ENCODE measurements around the gene HIVEP3. TPM values are rescaled to one million over a fixed set of nuclear protein-coding genes. Genes with fewer than 3 reads are reported as not detected.

The HIVEP3 gene
- total RNA-seq, 1 experiment from 2014 or later, result 0.55 TPM

DNA sequence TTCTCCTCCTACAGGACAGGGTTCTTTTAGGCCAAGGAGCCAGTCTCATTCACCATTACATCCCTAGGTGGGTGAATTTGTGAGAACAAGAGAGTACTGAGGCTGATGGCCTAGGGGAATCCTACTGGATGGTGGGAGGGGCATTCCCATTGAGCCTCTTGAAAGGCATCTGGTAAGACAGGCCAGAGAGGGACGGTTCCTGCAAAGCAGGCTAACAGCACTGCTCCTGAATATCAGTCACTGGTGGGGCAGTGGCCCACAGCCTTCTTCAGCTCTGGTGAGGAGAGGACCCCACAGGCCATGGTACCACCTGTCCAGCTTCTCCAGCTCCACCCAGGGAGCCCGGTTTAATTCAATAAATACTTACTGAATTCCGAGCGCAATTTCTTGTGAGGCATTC lies 308.4 kb downstream of the HIVEP3 start:
- ChIA-PET POLR2A (no interaction called here), CTCF (interaction anchor here (0.6 kb wide), 1 partner anchor 543 kb away, joined by 3 read pairs; no protein-coding TSS in a partner anchor)
- Mint-ChIP-seq H3K9me3 (peaks cover 4% of the 10 kb centered on the region), H3K4me1 (no peaks in the 10 kb centered on the region), H3K4me3 (no peak overlapping the region), H3K27me3 (ENCODE audit: low read depth) (no peaks in the 10 kb centered on the region; the same call in 1 of the 2 replicates), H3K27ac (no peak overlapping the region), H3K36me3 (no peaks in the 10 kb centered on the region)
- DNase-seq (ENCODE audit: low spot score) (no peak), ATAC-seq (no peak)
- TF ChIP-seq ELF4 (CRISPR knock-in tag; IDR thresholded peaks at IDR 0.05; ENCODE audit: low read depth) (no peak), RORB (CRISPR knock-in tag; IDR thresholded peaks at IDR 0.05) (no peak), ZNF423 (CRISPR knock-in tag; IDR thresholded peaks at IDR 0.05) (no peak), TCF7 (CRISPR knock-in tag; IDR thresholded peaks at IDR 0.05; ENCODE audit: low read depth) (no peak), GABPB1 (CRISPR knock-in tag; IDR thresholded peaks at IDR 0.05) (no peak), CBFB (CRISPR knock-in tag; IDR thresholded peaks at IDR 0.05; ENCODE audit: low read depth) (no peak), ATF1 (CRISPR knock-in tag; IDR thresholded peaks at IDR 0.05) (no peak), HMGA2 (CRISPR knock-in tag; IDR thresholded peaks at IDR 0.05) (no peak)
- TF ChIP-seq, protein P1, sequence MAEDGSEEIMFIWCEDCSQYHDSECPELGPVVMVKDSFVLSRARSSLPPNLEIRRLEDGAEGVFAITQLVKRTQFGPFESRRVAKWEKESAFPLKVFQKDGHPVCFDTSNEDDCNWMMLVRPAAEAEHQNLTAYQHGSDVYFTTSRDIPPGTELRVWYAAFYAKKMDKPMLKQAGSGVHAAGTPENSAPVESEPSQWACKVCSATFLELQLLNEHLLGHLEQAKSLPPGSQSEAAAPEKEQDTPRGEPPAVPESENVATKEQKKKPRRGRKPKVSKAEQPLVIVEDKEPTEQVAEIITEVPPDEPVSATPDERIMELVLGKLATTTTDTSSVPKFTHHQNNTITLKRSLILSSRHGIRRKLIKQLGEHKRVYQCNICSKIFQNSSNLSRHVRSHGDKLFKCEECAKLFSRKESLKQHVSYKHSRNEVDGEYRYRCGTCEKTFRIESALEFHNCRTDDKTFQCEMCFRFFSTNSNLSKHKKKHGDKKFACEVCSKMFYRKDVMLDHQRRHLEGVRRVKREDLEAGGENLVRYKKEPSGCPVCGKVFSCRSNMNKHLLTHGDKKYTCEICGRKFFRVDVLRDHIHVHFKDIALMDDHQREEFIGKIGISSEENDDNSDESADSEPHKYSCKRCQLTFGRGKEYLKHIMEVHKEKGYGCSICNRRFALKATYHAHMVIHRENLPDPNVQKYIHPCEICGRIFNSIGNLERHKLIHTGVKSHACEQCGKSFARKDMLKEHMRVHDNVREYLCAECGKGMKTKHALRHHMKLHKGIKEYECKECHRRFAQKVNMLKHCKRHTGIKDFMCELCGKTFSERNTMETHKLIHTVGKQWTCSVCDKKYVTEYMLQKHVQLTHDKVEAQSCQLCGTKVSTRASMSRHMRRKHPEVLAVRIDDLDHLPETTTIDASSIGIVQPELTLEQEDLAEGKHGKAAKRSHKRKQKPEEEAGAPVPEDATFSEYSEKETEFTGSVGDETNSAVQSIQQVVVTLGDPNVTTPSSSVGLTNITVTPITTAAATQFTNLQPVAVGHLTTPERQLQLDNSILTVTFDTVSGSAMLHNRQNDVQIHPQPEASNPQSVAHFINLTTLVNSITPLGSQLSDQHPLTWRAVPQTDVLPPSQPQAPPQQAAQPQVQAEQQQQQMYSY (CRISPR knock-in tag; IDR thresholded peaks at IDR 0.05), result no peak
- TF ChIP-seq, protein P2, sequence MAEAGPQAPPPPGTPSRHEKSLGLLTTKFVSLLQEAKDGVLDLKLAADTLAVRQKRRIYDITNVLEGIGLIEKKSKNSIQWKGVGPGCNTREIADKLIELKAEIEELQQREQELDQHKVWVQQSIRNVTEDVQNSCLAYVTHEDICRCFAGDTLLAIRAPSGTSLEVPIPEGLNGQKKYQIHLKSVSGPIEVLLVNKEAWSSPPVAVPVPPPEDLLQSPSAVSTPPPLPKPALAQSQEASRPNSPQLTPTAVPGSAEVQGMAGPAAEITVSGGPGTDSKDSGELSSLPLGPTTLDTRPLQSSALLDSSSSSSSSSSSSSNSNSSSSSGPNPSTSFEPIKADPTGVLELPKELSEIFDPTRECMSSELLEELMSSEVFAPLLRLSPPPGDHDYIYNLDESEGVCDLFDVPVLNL (CRISPR knock-in tag; IDR thresholded peaks at IDR 0.05; ENCODE audit: borderline replicate concordance, low read depth), result no peak
- TF ChIP-seq, protein P3, sequence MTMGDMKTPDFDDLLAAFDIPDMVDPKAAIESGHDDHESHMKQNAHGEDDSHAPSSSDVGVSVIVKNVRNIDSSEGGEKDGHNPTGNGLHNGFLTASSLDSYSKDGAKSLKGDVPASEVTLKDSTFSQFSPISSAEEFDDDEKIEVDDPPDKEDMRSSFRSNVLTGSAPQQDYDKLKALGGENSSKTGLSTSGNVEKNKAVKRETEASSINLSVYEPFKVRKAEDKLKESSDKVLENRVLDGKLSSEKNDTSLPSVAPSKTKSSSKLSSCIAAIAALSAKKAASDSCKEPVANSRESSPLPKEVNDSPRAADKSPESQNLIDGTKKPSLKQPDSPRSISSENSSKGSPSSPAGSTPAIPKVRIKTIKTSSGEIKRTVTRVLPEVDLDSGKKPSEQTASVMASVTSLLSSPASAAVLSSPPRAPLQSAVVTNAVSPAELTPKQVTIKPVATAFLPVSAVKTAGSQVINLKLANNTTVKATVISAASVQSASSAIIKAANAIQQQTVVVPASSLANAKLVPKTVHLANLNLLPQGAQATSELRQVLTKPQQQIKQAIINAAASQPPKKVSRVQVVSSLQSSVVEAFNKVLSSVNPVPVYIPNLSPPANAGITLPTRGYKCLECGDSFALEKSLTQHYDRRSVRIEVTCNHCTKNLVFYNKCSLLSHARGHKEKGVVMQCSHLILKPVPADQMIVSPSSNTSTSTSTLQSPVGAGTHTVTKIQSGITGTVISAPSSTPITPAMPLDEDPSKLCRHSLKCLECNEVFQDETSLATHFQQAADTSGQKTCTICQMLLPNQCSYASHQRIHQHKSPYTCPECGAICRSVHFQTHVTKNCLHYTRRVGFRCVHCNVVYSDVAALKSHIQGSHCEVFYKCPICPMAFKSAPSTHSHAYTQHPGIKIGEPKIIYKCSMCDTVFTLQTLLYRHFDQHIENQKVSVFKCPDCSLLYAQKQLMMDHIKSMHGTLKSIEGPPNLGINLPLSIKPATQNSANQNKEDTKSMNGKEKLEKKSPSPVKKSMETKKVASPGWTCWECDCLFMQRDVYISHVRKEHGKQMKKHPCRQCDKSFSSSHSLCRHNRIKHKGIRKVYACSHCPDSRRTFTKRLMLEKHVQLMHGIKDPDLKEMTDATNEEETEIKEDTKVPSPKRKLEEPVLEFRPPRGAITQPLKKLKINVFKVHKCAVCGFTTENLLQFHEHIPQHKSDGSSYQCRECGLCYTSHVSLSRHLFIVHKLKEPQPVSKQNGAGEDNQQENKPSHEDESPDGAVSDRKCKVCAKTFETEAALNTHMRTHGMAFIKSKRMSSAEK (CRISPR knock-in tag; IDR thresholded peaks at IDR 0.05; ENCODE audit: borderline replicate concordance), result no peak
- TF ChIP-seq, protein P4, sequence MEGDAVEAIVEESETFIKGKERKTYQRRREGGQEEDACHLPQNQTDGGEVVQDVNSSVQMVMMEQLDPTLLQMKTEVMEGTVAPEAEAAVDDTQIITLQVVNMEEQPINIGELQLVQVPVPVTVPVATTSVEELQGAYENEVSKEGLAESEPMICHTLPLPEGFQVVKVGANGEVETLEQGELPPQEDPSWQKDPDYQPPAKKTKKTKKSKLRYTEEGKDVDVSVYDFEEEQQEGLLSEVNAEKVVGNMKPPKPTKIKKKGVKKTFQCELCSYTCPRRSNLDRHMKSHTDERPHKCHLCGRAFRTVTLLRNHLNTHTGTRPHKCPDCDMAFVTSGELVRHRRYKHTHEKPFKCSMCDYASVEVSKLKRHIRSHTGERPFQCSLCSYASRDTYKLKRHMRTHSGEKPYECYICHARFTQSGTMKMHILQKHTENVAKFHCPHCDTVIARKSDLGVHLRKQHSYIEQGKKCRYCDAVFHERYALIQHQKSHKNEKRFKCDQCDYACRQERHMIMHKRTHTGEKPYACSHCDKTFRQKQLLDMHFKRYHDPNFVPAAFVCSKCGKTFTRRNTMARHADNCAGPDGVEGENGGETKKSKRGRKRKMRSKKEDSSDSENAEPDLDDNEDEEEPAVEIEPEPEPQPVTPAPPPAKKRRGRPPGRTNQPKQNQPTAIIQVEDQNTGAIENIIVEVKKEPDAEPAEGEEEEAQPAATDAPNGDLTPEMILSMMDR (IDR thresholded peaks at IDR 0.05), result no peak
- TF ChIP-seq, protein P5, sequence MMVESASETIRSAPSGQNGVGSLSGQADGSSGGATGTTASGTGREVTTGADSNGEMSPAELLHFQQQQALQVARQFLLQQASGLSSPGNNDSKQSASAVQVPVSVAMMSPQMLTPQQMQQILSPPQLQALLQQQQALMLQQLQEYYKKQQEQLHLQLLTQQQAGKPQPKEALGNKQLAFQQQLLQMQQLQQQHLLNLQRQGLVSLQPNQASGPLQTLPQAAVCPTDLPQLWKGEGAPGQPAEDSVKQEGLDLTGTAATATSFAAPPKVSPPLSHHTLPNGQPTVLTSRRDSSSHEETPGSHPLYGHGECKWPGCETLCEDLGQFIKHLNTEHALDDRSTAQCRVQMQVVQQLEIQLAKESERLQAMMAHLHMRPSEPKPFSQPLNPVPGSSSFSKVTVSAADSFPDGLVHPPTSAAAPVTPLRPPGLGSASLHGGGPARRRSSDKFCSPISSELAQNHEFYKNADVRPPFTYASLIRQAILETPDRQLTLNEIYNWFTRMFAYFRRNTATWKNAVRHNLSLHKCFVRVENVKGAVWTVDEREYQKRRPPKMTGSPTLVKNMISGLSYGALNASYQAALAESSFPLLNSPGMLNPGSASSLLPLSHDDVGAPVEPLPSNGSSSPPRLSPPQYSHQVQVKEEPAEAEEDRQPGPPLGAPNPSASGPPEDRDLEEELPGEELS (CRISPR knock-in tag; IDR thresholded peaks at IDR 0.05), result no peak

All from WTC11 (cell line).